Tongue (tissue), 2 donors: ENCODE results near the gene LRG1. TPM values are rescaled to one million over a fixed set of nuclear protein-coding genes. Genes with fewer than 3 reads are reported as not detected.

ENCODE experiments used
- DNase-seq: peaks from one replicate; pipeline ENCODE4 v3.0.0-alpha.2; 2015
- total RNA-seq: library from RNA; depleted of rRNA; stranded (reverse); fragments of >200 nt; gene quantifications from one replicate; pipeline ENCODE4 v1.2.3, GENCODE V29; 2014

LRG1 gene
- total RNA-seq, 1 donor from 2014 or later, result 1.5 TPM

- no peak for DNase-seq
These were observed 32.0 kb downstream of the LRG1 start for GRCh38 chr19:4507804-4508203.

GRCh38 chr19:4507150-4507452 lies 32.7 kb downstream of the LRG1 start:
- no peak for DNase-seq

- DNase-seq, result no peak
These were observed 33.2 kb downstream of the LRG1 start for GRCh38 chr19:4506449-4507149.

- no peak for DNase-seq
These were observed 34.0 kb downstream of the LRG1 start for GRCh38 chr19:4505570-4506448.

GRCh38 chr19:4504891-4505569 lies 34.8 kb downstream of the LRG1 start:
- DNase-seq, result no peak

- DNase-seq, result peak; percentile 90
These were observed 35.5 kb downstream of the LRG1 start for GRCh38 chr19:4504297-4504701.

- no peak for DNase-seq
These were observed 36.0 kb downstream of the LRG1 start for GRCh38 chr19:4503825-4504170.

- no peak for DNase-seq
These were observed 36.6 kb downstream of the LRG1 start for GRCh38 chr19:4503132-4503824.

- no peak for DNase-seq
These were observed 37.3 kb downstream of the LRG1 start for GRCh38 chr19:4502282-4503131.

GRCh38 chr19:4501691-4502090 lies 38.1 kb downstream of the LRG1 start:
- DNase-seq, result no peak

- DNase-seq, result no peak
These were observed 38.8 kb downstream of the LRG1 start for GRCh38 chr19:4500841-4501591.

GRCh38 chr19:4499855-4500254 lies 40.0 kb downstream of the LRG1 start:
- no peak for DNase-seq

GRCh38 chr19:4499318-4499717 lies 40.5 kb downstream of the LRG1 start:
- DNase-seq, result no peak

GRCh38 chr19:4498694-4499093 lies 41.1 kb downstream of the LRG1 start:
- DNase-seq, result no peak

- DNase-seq, result no peak
These were observed 42.0 kb downstream of the LRG1 start for GRCh38 chr19:4497770-4498389.

- no peak for DNase-seq
These were observed 43.5 kb downstream of the LRG1 start for GRCh38 chr19:4496304-4496703.

- DNase-seq, result no peak
These were observed 44.4 kb downstream of the LRG1 start for GRCh38 chr19:4495471-4495870.

- no peak for DNase-seq
These were observed 45.2 kb downstream of the LRG1 start for GRCh38 chr19:4494691-4495064.

GRCh38 chr19:4493929-4494690 lies 45.7 kb downstream of the LRG1 start:
- DNase-seq, result no peak
